IMR-90 (cell line): Measurements from ENCODE around the gene GADL1. TPM values are rescaled to one million over a fixed set of nuclear protein-coding genes. Genes with fewer than 3 reads are reported as not detected.

Experiments
- ATAC-seq: fragments of 200-7000 bp; cut with Tn5 transposase; 2 replicates; pipeline ENCODE4 v1.9.1; 2020; ENCODE audit warnings: low read depth, mild to moderate bottlenecking, moderate library complexity
- BruUV-seq: library from RNA; stranded (reverse); fragments of 400-500 nt; replicated peaks from 2 replicates; lab custom pipeline; 2021; lab: Mats Ljungman, UMichigan
- CTCF ChIA-PET: fragments of 300-600 bp; formaldehyde crosslinking; extraction: SDS; loops from one replicate; lab custom pipeline; 2021; ENCODE audit warnings: antibody characterized with exemption; lab: Yijun Ruan, JAX
- POLR2A ChIA-PET: fragments of 300-600 bp; sonication (Branson Sonifier 250); formaldehyde crosslinking; loops from one replicate; lab custom pipeline; 2022; ENCODE audit warnings: antibody characterized with exemption; ENCODE audit not compliant: unreplicated experiment; lab: Charles Lee
- DNase-seq: peaks from one replicate; pipeline ENCODE4 v3.0.0; 2013
- H2AFZ ChIP-seq: replicated peaks from 2 replicates; pipeline ENCODE3; 2013; ENCODE audit warnings: low read length, mild to moderate bottlenecking; ENCODE audit not compliant: poor library complexity
- H2AK5ac ChIP-seq: 2 replicates; pipeline ENCODE4 v1.6.1; 2013; ENCODE audit warnings: low read depth, low read length, inconsistent platforms
- H2AK9ac ChIP-seq: replicated peaks from 2 replicates; pipeline ENCODE3; 2013; ENCODE audit warnings: mild to moderate bottlenecking, low read depth, low read length, moderate library complexity; ENCODE audit not compliant: poor library complexity
- H2BK120ac ChIP-seq: 2 replicates; pipeline ENCODE4 v1.6.1; 2013; ENCODE audit warnings: low read depth, low read length, inconsistent platforms
- H2BK15ac ChIP-seq: 3 replicates; pipeline ENCODE4 v1.6.1; 2013; ENCODE audit warnings: low read depth, low read length, inconsistent platforms
- H2BK20ac ChIP-seq: 2 replicates; pipeline ENCODE4 v1.6.1; 2013; ENCODE audit warnings: low read depth, mild to moderate bottlenecking, inconsistent platforms, low read length, moderate library complexity
- H2BK5ac ChIP-seq: 2 replicates; pipeline ENCODE4 v1.6.1; 2013; ENCODE audit warnings: mild to moderate bottlenecking, low read depth, low read length, inconsistent platforms; ENCODE audit not compliant: poor library complexity, severe bottlenecking
- H3K14ac ChIP-seq: replicated peaks from 2 replicates; pipeline ENCODE4 v1.6.1; 2013; ENCODE audit warnings: low read depth, low read length, inconsistent platforms
- H3K18ac ChIP-seq: 2 replicates; pipeline ENCODE4 v1.6.1; 2013; ENCODE audit warnings: low read depth, low read length, control low read depth
- H3K23ac ChIP-seq: 2 replicates; pipeline ENCODE4 v1.6.1; 2013; ENCODE audit warnings: low read depth, low read length, inconsistent platforms
- H3K27ac ChIP-seq: 2 replicates; pipeline ENCODE4 v1.5.1; 2013; ENCODE audit warnings: mild to moderate bottlenecking, control low read depth, low read length; ENCODE audit not compliant: insufficient read depth
- H3K27me3 ChIP-seq: 2 replicates; pipeline ENCODE4 v1.6.1; 2013; ENCODE audit warnings: low read length; ENCODE audit not compliant: control insufficient read depth, insufficient read depth
- H3K36me3 ChIP-seq: 2 replicates; pipeline ENCODE4 v1.6.1; 2013; ENCODE audit warnings: low read length, mixed read lengths; ENCODE audit not compliant: control insufficient read depth, insufficient read depth
- H3K4ac ChIP-seq: 2 replicates; pipeline ENCODE4 v1.6.1; 2013; ENCODE audit warnings: low read depth, low read length, inconsistent platforms
- H3K4me1 ChIP-seq: 2 replicates; pipeline ENCODE4 v1.6.1; 2013; ENCODE audit warnings: low read length, mixed read lengths; ENCODE audit not compliant: control insufficient read depth, insufficient read depth
- H3K4me2 ChIP-seq: 2 replicates; pipeline ENCODE4 v1.6.1; 2013; ENCODE audit warnings: low read depth, mild to moderate bottlenecking, control low read depth, low read length, moderate library complexity
- H3K4me3 ChIP-seq: 2 replicates; pipeline ENCODE4 v1.5.1; 2013; ENCODE audit warnings: low read depth, mild to moderate bottlenecking, control low read depth, low read length, moderate library complexity; ENCODE audit not compliant: insufficient read depth
- H3K56ac ChIP-seq: 2 replicates; pipeline ENCODE4 v1.6.1; 2013; ENCODE audit warnings: low read length, inconsistent platforms; ENCODE audit not compliant: insufficient read depth; ENCODE audit errors: extremely low read depth
- H3K79me1 ChIP-seq, 2 experiments: 2 replicates each; pipeline ENCODE4 v1.6.1; 2013; ENCODE audit warnings: low read length in 2 of 2, inconsistent platforms in 1 of 2, low read depth in 1 of 2
- H3K9ac ChIP-seq: 2 replicates; pipeline ENCODE4 v1.6.1; 2013; ENCODE audit warnings: low read depth, low read length, control low read depth
- H3K9me1 ChIP-seq: 2 replicates; pipeline ENCODE4 v1.6.1; 2013; ENCODE audit warnings: low read length, inconsistent platforms; ENCODE audit not compliant: insufficient read depth
- H3K9me3 ChIP-seq: 2 replicates; pipeline ENCODE4 v1.6.1; 2013; ENCODE audit warnings: low read length; ENCODE audit not compliant: control insufficient read depth, insufficient read depth
- H4K20me1 ChIP-seq: 2 replicates; pipeline ENCODE4 v1.6.1; 2013; ENCODE audit warnings: low read length, inconsistent platforms; ENCODE audit not compliant: insufficient read depth
- H4K5ac ChIP-seq: 2 replicates; pipeline ENCODE4 v1.6.1; 2013; ENCODE audit warnings: mild to moderate bottlenecking, low read depth, low read length, control low read depth
- H4K8ac ChIP-seq, 2 experiments: 2 replicates each; pipeline ENCODE4 v1.6.1; 2013; ENCODE audit warnings: low read depth in 2 of 2, low read length in 2 of 2, control low read depth in 1 of 2, inconsistent platforms in 1 of 2
- H4K91ac ChIP-seq: 2 replicates; pipeline ENCODE4 v1.6.1; 2013; ENCODE audit warnings: low read depth, low read length, inconsistent platforms; ENCODE audit not compliant: insufficient read depth
- BHLHE40 ChIP-seq: fragments of 150-350 bp; IDR thresholded peaks from 2 replicates; pipeline ENCODE4 v1.6.1; 2016; ENCODE audit warnings: mild to moderate bottlenecking, low read depth, low read length
- CEBPB ChIP-seq: IDR thresholded peaks from 2 replicates; pipeline ENCODE4 v1.6.1; 2012; ENCODE audit warnings: low read depth, low read length, improper control_type of control experiment
- CHD1 ChIP-seq: IDR thresholded peaks from 2 replicates; pipeline ENCODE4 v1.6.1; 2012; ENCODE audit warnings: low read depth, low read length, improper control_type of control experiment
- CTCF ChIP-seq: conservative IDR thresholded peaks from 2 replicates; pipeline ENCODE4 v1.5.1; 2012; ENCODE audit warnings: mild to moderate bottlenecking, low read depth, low read length, improper control_type of control experiment
- ELK1 ChIP-seq: fragments of 150-350 bp; IDR thresholded peaks from 2 replicates; pipeline ENCODE4 v1.6.1; 2016; ENCODE audit warnings: low read depth, mild to moderate bottlenecking, low read length, moderate library complexity, borderline replicate concordance
- MXI1 ChIP-seq: IDR thresholded peaks from 2 replicates; pipeline ENCODE4 v1.6.1; 2012; ENCODE audit warnings: low read depth, mild to moderate bottlenecking, low read length, moderate library complexity, borderline replicate concordance
- NFE2L2 ChIP-seq: fragments of 150-350 bp; IDR thresholded peaks from 2 replicates; pipeline ENCODE4 v1.6.1; 2016; ENCODE audit warnings: low read depth, mild to moderate bottlenecking, low read length
- RAD21 ChIP-seq: IDR thresholded peaks from 2 replicates; pipeline ENCODE4 v1.6.1; 2012; ENCODE audit warnings: low read length, improper control_type of control experiment
- RCOR1 ChIP-seq: IDR thresholded peaks from 2 replicates; pipeline ENCODE4 v1.6.1; 2012; ENCODE audit warnings: mild to moderate bottlenecking, low read length, improper control_type of control experiment; ENCODE audit not compliant: insufficient replicate concordance
- RFX5 ChIP-seq: IDR thresholded peaks from 2 replicates; pipeline ENCODE4 v1.8.0; 2012; ENCODE audit warnings: low read depth, mild to moderate bottlenecking, low read length, moderate library complexity
- USF2 ChIP-seq: fragments of 150-350 bp; IDR thresholded peaks from 2 replicates; pipeline ENCODE4 v1.6.1; 2017; ENCODE audit warnings: mild to moderate bottlenecking, antibody characterized with exemption, low read length, low read depth
- WGBS, 2 experiments: methylation state at CpG; one replicate each; pipeline versions ENCODE4 v1.1.5 to v1.1.7; 2013; ENCODE audit warnings: missing lambda C conversion rate in 2 of 2; ENCODE audit not compliant: insufficient read length in 1 of 2; ENCODE audit errors: extremely low coverage in 2 of 2; 5-methylcytosine and 5-hydroxymethylcytosine counted together
- dilution Hi-C: fragments of 300-500 bp; cut with HindIII; formaldehyde crosslinking; loops from one replicate; pipeline ENCODE4 v1.14.3; 2018; ENCODE audit warnings: low sequenced_read_pairs; ENCODE audit not compliant: unreplicated experiment
- in situ Hi-C: fragments of 300-500 bp; cut with MboI; formaldehyde crosslinking; loops from 3 replicates; pipeline ENCODE4 v1.14.3; 2019; ENCODE audit warnings: low sequenced_read_pairs, inconsistent platforms, mixed read lengths
- intact Hi-C: fragments of 100-400 bp; cut with micrococcal nuclease; formaldehyde crosslinking; loops from 2 replicates; pipeline ENCODE4 v1.10.0; 2022
- polyA plus RNA-seq, 3 experiments: library from polyadenylated mRNA; depleted of rRNA; stranded (reverse); fragments of >200 nt; gene quantifications; 2 replicates each; pipeline ENCODE4 v1.2.3, GENCODE V29; 2012; ENCODE audit warnings: low replicate concordance in 1 of 3
- total RNA-seq: library from RNA; depleted of rRNA; stranded (reverse); fragments of >200 nt; gene quantifications from 2 replicates; pipeline ENCODE4 v1.2.3, GENCODE V29; 2012

Gene GADL1
- total and polyA plus RNA-seq, 2 of the 4 experiments (the other 2 are of a cell fraction): not detected

GRCh38 chr3:30795176-30795575 is 99.3 kb downstream of the GADL1 start:
- no peak overlapping the region for H3K56ac ChIP-seq
- no peaks in the 10 kb centered on the region for H3K9me3 ChIP-seq
- no peak overlapping the region for H3K14ac ChIP-seq
- BruUV-seq: no TSS peak
- H3K4me2 ChIP-seq: no peak overlapping the region
- TF ChIP-seq BHLHE40: no peak
- no peak for TF ChIP-seq MXI1
- TF ChIP-seq NFE2L2: no peak
- no peak for TF ChIP-seq RAD21
- TF ChIP-seq ELK1: no peak
- TF ChIP-seq RCOR1: no peak
- no peak for TF ChIP-seq CHD1
- TF ChIP-seq RFX5: no peak
- TF ChIP-seq CTCF: no peak
- no peak for TF ChIP-seq CEBPB
- TF ChIP-seq USF2: no peak
- H2BK20ac ChIP-seq: no peak overlapping the region
- ATAC-seq (no peak; the same call in 1 of the 2 replicates), DNase-seq (peak; percentile 6)
- H3K27me3 ChIP-seq: peaks cover 2% of the 10 kb centered on the region; the same call in 1 of the 2 replicates
- ChIA-PET CTCF (no interaction called here), POLR2A (no interaction called here)
- in situ Hi-C loops: loop anchor here (25.0 kb wide), 1 partner anchor 967 kb away; no protein-coding TSS in a partner anchor
- H3K23ac ChIP-seq: no peak overlapping the region
- H2BK120ac ChIP-seq: no peak overlapping the region
- no peak overlapping the region for H2AK5ac ChIP-seq
- H3K9me1 ChIP-seq: no peaks in the 10 kb centered on the region
- no peak overlapping the region for H2AFZ ChIP-seq
- no peak overlapping the region for H3K18ac ChIP-seq
- no peak overlapping the region for H3K27ac ChIP-seq
- no peaks in the 10 kb centered on the region for H3K36me3 ChIP-seq
- no peaks in the 10 kb centered on the region for H3K4me1 ChIP-seq
- H3K79me1 ChIP-seq: no peaks in the 10 kb centered on the region
- dilution Hi-C loops: no loop called here
- no peak overlapping the region for H2AK9ac ChIP-seq
- no peak overlapping the region for H4K91ac ChIP-seq
- no peak overlapping the region for H3K4me3 ChIP-seq
- no peak overlapping the region for H4K8ac ChIP-seq
- intact Hi-C loops: no loop called here
- no CpG with 5 or more reads among the region's 2 CpGs for WGBS, 2 experiments
- no peaks in the 10 kb centered on the region for H4K20me1 ChIP-seq
- H2BK5ac ChIP-seq: no peak overlapping the region
- no peak overlapping the region for H3K9ac ChIP-seq
- H3K4ac ChIP-seq: no peak overlapping the region
- H2BK15ac ChIP-seq: no peak overlapping the region
- H4K5ac ChIP-seq: no peak overlapping the region
